K562 (cell line): ENCODE data around the gene CUX1. TPM values are rescaled to one million over a fixed set of nuclear protein-coding genes. Genes with fewer than 3 reads are reported as not detected.

Experiments used
- ATAC-seq: fragments of 200-7000 bp; cut with Tn5 transposase; 3 replicates; pipeline ENCODE4 v1.9.1; 2020; ENCODE audit warnings: moderate library complexity
- BruUV-seq: library from RNA; stranded (reverse); fragments of 400-500 nt; replicated peaks from 2 replicates; lab custom pipeline; 2021; lab: Mats Ljungman, UMichigan
- CTCF ChIA-PET: fragments of 300-600 bp; formaldehyde crosslinking; extraction: SDS; loops from one replicate; lab custom pipeline; 2021; ENCODE audit warnings: low intra/inter-chr PET ratio; lab: Yijun Ruan, JAX
- POLR2A ChIA-PET: fragments of 300-600, 350-650 bp; sonication (Branson Sonifier 250); formaldehyde crosslinking; extraction: SDS; loops from one replicate; lab custom pipeline; 2021; ENCODE audit warnings: antibody characterized with exemption, inconsistent platforms; lab: Yijun Ruan, JAX
- DNase-seq, 4 experiments: peaks; one replicate each; pipeline versions ENCODE4 v3.0.0 to v3.0.0-alpha.2; 2011 to 2018; ENCODE audit warnings: low spot score in 3 of 4, mixed read lengths in 3 of 4; ENCODE audit errors: extremely low read depth in 1 of 4
- FAIRE-seq: peaks from 2 replicates; lab custom pipeline; 2011; peaks lifted over from hg19 to GRCh38; lab: Jason Lieb, UNC
- H2AFZ ChIP-seq: 2 replicates; pipeline ENCODE4 v1.6.0; 2011; ENCODE audit warnings: low read depth, low read length, control low read depth, inconsistent platforms
- H3K27ac ChIP-seq: fragments of 200-600 bp; 3 replicates; pipeline ENCODE4 v1.8.0; 2011; ENCODE audit warnings: low read depth, mild to moderate bottlenecking, control low read depth, inconsistent platforms, low read length, moderate library complexity, mixed read lengths; ENCODE audit errors: extremely low read depth
- H3K27me3 ChIP-seq, 2 experiments: fragments of 300-600 bp in 1 of 2; 2 replicates in 1 of 2; 3 replicates in 1 of 2; pipeline versions ENCODE4 v1.6.0 to v1.8.0; 2011; ENCODE audit warnings: inconsistent platforms in 2 of 2, low read length in 2 of 2, mild to moderate bottlenecking in 1 of 2, mixed read lengths in 1 of 2, moderate library complexity in 1 of 2; ENCODE audit not compliant: control insufficient read depth in 2 of 2, insufficient read depth in 2 of 2
- H3K36me3 ChIP-seq: fragments of 300-600 bp; 3 replicates; pipeline ENCODE4 v1.8.0; 2011; ENCODE audit warnings: mild to moderate bottlenecking, low read length, inconsistent platforms; ENCODE audit not compliant: control insufficient read depth, insufficient read depth
- H3K4me1 ChIP-seq, 2 experiments: fragments of 200-600 bp in 1 of 2; replicated peaks in 1 of 2; 2 replicates in 1 of 2; 3 replicates in 1 of 2; pipeline versions ENCODE4 v1.5.1 to v1.8.0; 2011; ENCODE audit warnings: inconsistent platforms in 2 of 2, low read length in 2 of 2, mild to moderate bottlenecking in 1 of 2, mixed read lengths in 1 of 2, moderate library complexity in 1 of 2; ENCODE audit not compliant: control insufficient read depth in 2 of 2, insufficient read depth in 2 of 2
- H3K4me2 ChIP-seq: 2 replicates; pipeline ENCODE4 v1.6.1; 2011; ENCODE audit warnings: low read length, control low read depth, inconsistent platforms, mixed read lengths; ENCODE audit not compliant: insufficient read depth
- H3K4me3 ChIP-seq: fragments of 200-600 bp; sonication (generic), shearing (Covaris generic); 2 replicates; pipeline ENCODE4 v1.5.1; 2016; ENCODE audit warnings: control low read depth, inconsistent platforms
- H3K79me2 ChIP-seq: fragments of 200-600 bp; 3 replicates; pipeline ENCODE4 v1.8.0; 2011; ENCODE audit warnings: low read length, inconsistent platforms; ENCODE audit not compliant: control insufficient read depth, insufficient read depth
- H3K9ac ChIP-seq, 2 experiments: 2 replicates each; pipeline versions ENCODE4 v1.6.0 to v1.6.1; 2011; ENCODE audit warnings: low read depth in 2 of 2, low read length in 2 of 2, control low read depth in 1 of 2, inconsistent platforms in 1 of 2, mild to moderate bottlenecking in 1 of 2, mixed read lengths in 1 of 2; ENCODE audit not compliant: insufficient read depth in 1 of 2
- H3K9me1 ChIP-seq: one replicate; pipeline ENCODE4 v1.6.0; 2011; ENCODE audit warnings: inconsistent platforms, mild to moderate bottlenecking, low read length, moderate library complexity; ENCODE audit not compliant: control insufficient read depth, insufficient read depth
- H3K9me3 ChIP-seq: replicated peaks from 2 replicates; pipeline ENCODE4 v1.5.1; 2011; ENCODE audit warnings: low read depth, low read length, inconsistent platforms; ENCODE audit not compliant: control insufficient read depth, insufficient read depth
- H4K20me1 ChIP-seq: replicated peaks from 2 replicates; pipeline ENCODE4 v1.6.1; 2011; ENCODE audit warnings: low read length, inconsistent platforms, mixed read lengths; ENCODE audit not compliant: control insufficient read depth, insufficient read depth
- ATF3 ChIP-seq, 2 experiments: fragments of 450-650 bp in 1 of 2; sonication (generic) in 1 of 2; formaldehyde crosslinking in 1 of 2; IDR thresholded peaks in 1 of 2; conservative IDR thresholded peaks in 1 of 2; 2 replicates each; pipeline versions ENCODE4 v1.6.1 to v1.8.1; 2016 to 2023; ENCODE audit warnings: mild to moderate bottlenecking in 2 of 2, moderate library complexity in 2 of 2, inconsistent platforms in 1 of 2, missing genetic modification reagents in 1 of 2
- FOS ChIP-seq: IDR thresholded peaks from 3 replicates; pipeline ENCODE4 v1.6.1; 2011; ENCODE audit not compliant: insufficient read length; ENCODE audit errors: extremely low read depth
- LARP7 ChIP-seq: fragments of 450-650 bp; IDR thresholded peaks from 2 replicates; pipeline ENCODE4 v1.6.1; 2016
- MAFK ChIP-seq: IDR thresholded peaks from 2 replicates; pipeline ENCODE4 v1.6.1; 2011; ENCODE audit warnings: low read length, improper control_type of control experiment
- NFATC3 ChIP-seq: fragments of 450-650 bp; IDR thresholded peaks from 2 replicates; pipeline ENCODE4 v1.6.1; 2017; ENCODE audit warnings: mild to moderate bottlenecking
- SAFB2 ChIP-seq: fragments of 200-400 bp; formaldehyde crosslinking; IDR thresholded peaks from 2 replicates; pipeline ENCODE4 v1.6.1; 2018; ENCODE audit warnings: borderline replicate concordance, low read length, low read depth, moderate library complexity; ENCODE audit not compliant: severe bottlenecking
- SMARCA4 ChIP-seq: fragments of 450-650 bp; IDR thresholded peaks from 2 replicates; pipeline ENCODE4 v1.6.1; 2016
- ZNF561 ChIP-seq: fragments of 450-650 bp; formaldehyde crosslinking; conservative IDR thresholded peaks from 2 replicates; pipeline ENCODE4 v1.4.0; 2020; ENCODE audit warnings: mild to moderate bottlenecking, moderate library complexity
- ZNF75A ChIP-seq: fragments of 450-650 bp; formaldehyde crosslinking; IDR thresholded peaks from 2 replicates; pipeline ENCODE4 v1.4.0; 2020; ENCODE audit warnings: mild to moderate bottlenecking
- WGBS: fragments of 100-300 bp; shearing (Covaris generic); methylation state at CpG from one replicate; pipeline ENCODE4 v1.1.6; 2016; ENCODE audit warnings: low coverage, mixed read lengths; ENCODE audit not compliant: insufficient coverage; ENCODE audit errors: missing lambda C conversion rate; 5-methylcytosine and 5-hydroxymethylcytosine counted together
- in situ Hi-C: fragments of 300-500 bp; cut with MboI; formaldehyde crosslinking; loops from 4 replicates; pipeline ENCODE4 v1.15.0; 2018; ENCODE audit warnings: inconsistent platforms, mixed read lengths
- intact Hi-C: fragments of 100-400 bp; cut with micrococcal nuclease; formaldehyde crosslinking; loops from 2 replicates; pipeline ENCODE4 v1.14.2; 2022
- polyA plus RNA-seq, 8 experiments: library from polyadenylated mRNA; depleted of rRNA in 4 of 8; stranded (reverse) in 5 of 8; unstranded in 3 of 8; fragments of >200 nt; fragmentation: Nextera tagmentation in 2 of 8; fragmentation: Illumina TruSeq in 1 of 8; extraction: Ambion mirVana in 2 of 8; extraction: Trizol in 1 of 8; gene quantifications; 2 replicates each; pipeline versions ENCODE4 v1.2.1 to v1.2.3, GENCODE V29; 2011 to 2014; ENCODE audit warnings: inconsistent platforms in 1 of 8, missing spikeins in 1 of 8
- total RNA-seq, 7 experiments: library from RNA; depleted of rRNA in 6 of 7; stranded (reverse); fragments of >200 nt in 6 of 7; fragmentation: Illumina TruSeq in 2 of 7; extraction: Trizol in 2 of 7; gene quantifications; 2 replicates each; pipeline versions ENCODE4 v1.2.1 to v1.2.3, GENCODE V29; 2011 to 2021; ENCODE audit warnings: low replicate concordance in 1 of 7
- TF ChIP-seq, protein P1 (sequence below): fragments of 200-400 bp; formaldehyde crosslinking; IDR thresholded peaks from 2 replicates; pipeline ENCODE4 v1.6.1; 2017; ENCODE audit warnings: mild to moderate bottlenecking, low read depth, low read length, moderate library complexity
- TF ChIP-seq, protein P2 (sequence below): IDR thresholded peaks from 2 replicates; pipeline ENCODE4 v1.6.1; 2012; ENCODE audit warnings: low read depth, low read length, improper control_type of control experiment, borderline replicate concordance

The CUX1 gene
- total and polyA plus RNA-seq, 9 of the 15 experiments (the other 6 are each of a cell fraction or from before 2014, with no cell fraction given), result 3.6 to 55.3 (median 25.2) TPM

- TF ChIP-seq, protein P1, sequence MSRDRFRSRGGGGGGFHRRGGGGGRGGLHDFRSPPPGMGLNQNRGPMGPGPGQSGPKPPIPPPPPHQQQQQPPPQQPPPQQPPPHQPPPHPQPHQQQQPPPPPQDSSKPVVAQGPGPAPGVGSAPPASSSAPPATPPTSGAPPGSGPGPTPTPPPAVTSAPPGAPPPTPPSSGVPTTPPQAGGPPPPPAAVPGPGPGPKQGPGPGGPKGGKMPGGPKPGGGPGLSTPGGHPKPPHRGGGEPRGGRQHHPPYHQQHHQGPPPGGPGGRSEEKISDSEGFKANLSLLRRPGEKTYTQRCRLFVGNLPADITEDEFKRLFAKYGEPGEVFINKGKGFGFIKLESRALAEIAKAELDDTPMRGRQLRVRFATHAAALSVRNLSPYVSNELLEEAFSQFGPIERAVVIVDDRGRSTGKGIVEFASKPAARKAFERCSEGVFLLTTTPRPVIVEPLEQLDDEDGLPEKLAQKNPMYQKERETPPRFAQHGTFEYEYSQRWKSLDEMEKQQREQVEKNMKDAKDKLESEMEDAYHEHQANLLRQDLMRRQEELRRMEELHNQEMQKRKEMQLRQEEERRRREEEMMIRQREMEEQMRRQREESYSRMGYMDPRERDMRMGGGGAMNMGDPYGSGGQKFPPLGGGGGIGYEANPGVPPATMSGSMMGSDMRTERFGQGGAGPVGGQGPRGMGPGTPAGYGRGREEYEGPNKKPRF, result no peak
- TF ChIP-seq LARP7 (no peak), SAFB2 (no peak), MAFK (no peak)
Observed at GRCh38 chr7:101952355-101953247, 135.2 kb downstream of the CUX1 start (continued).

GRCh38 chr7:101953248-101953819 lies 135.9 kb downstream of the CUX1 start:
- Histone ChIP-seq H3K4me1 (peaks cover 3 to 7% of the 10 kb centered on the region in 2 experiments; a peak in 4 of 5 replicates), H3K27ac (no peak overlapping the region), H3K4me3 (no peak overlapping the region), H4K20me1 (peaks cover under 1% of the 10 kb centered on the region; the same call in 1 of the 2 replicates)
- BruUV-seq, result no TSS peak
- intact Hi-C loops (no loop called here), in situ Hi-C loops (no loop called here)
- 87% methylated on average over 14 of the region's 14 CpGs for WGBS
- FAIRE-seq, result no peak
- TF ChIP-seq ZNF561 (CRISPR knock-in tag), result no peak
- TF ChIP-seq NFATC3, result 0 out of 2 replicates have a peak, but pooled peaks have one; percentile 80
- TF ChIP-seq, protein P2, sequence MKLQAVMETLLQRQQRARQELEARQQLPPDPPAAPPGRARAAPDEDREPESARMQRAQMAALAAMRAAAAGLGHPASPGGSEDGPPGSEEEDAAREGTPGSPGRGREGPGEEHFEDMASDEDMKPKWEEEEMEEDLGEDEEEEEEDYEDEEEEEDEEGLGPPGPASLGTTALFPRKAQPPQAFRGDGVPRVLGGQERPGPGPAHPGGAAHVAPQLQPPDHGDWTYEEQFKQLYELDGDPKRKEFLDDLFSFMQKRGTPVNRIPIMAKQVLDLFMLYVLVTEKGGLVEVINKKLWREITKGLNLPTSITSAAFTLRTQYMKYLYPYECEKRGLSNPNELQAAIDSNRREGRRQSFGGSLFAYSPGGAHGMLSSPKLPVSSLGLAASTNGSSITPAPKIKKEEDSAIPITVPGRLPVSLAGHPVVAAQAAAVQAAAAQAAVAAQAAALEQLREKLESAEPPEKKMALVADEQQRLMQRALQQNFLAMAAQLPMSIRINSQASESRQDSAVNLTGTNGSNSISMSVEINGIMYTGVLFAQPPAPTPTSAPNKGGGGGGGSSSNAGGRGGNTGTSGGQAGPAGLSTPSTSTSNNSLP, result no peak
- no peak for TF ChIP-seq FOS
- TF ChIP-seq SMARCA4, result 0 out of 2 replicates have a peak, but pooled peaks have one; percentile 2
- no peak for TF ChIP-seq ZNF75A (CRISPR knock-in tag)
- peak; percentile 6; the same call in 1 of the 2 replicates for TF ChIP-seq ATF3 (IDR thresholded peaks at IDR 0.05)
- TF ChIP-seq ATF3 (CRISPR knock-in tag; conservative IDR thresholded peaks at IDR 0.05), result 0 out of 2 replicates have a peak, but pooled peaks have one; percentile 73
- TF ChIP-seq, all 486 proteins: peak for 3
- Histone ChIP-seq H3K9me1 (no peaks in the 10 kb centered on the region), H3K79me2 (peaks cover 26% of the 10 kb centered on the region), H3K27me3 (no peaks in the 10 kb centered on the region), H3K4me2 (no peak overlapping the region), H3K36me3 (no peaks in the 10 kb centered on the region; the same call in 2 of the 3 replicates), H2AFZ (no peak overlapping the region), H3K9ac (no peak overlapping the region), H3K9me3 (no peaks in the 10 kb centered on the region)
- POLR2A ChIA-PET, result interaction anchor here (0.6 to 1.1 kb wide), 3 partner anchors 11 to 315 kb away, joined by 3 to 5 read pairs (median 3); no protein-coding TSS in a partner anchor
- CTCF ChIA-PET, result no interaction called here
- DNase-seq, result no peak
- ATAC-seq, result no peak
